ENCODE data around the gene THRB.

THRB gene

DNA sequence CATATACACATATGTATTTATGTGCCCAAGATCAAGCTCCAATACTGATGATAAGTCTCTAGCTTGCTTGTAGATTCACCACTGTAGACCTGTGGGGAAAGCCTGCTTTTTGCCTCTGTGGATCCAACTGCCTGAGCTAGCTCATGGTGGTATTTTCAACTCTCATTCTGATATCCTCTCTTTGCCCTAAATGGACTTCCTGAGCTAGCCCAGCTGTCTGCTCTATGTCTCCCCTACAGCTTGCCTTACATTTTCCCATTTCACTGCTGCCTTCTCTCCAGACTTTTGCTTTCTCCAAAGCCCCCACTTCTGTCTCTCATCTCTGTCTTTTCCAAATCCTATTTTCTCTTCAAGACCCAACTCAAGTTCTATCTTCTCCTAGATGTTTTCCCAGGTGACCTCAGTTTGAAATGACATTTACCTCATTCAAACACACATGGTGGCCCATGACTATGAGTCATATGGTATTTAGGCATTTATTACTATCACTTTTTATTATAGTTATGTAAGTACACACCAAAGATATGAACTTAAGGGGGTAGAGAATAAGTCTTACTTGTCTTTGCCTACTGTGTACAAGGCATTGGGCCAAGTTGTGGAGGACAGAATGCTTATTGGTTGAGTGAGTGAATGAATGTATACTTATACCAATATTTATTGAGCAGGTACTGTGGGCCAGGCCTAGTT lies 357.9 kb downstream of the THRB start:
- no peaks in the 10 kb centered on the region for H3K27me3 Mint-ChIP-seq
- no peaks in the 10 kb centered on the region for H3K9me3 Mint-ChIP-seq
- no peak overlapping the region for H3K4me3 Mint-ChIP-seq
- H3K4me1 Mint-ChIP-seq (ENCODE audit: low read depth in 2 of 2): peaks cover 0 to 3% of the 10 kb centered on the region in 2 donors
- ATAC-seq (replicated peaks) (no peak), DNase-seq (no peak)
- H3K27ac Mint-ChIP-seq: no peak overlapping the region
- no peaks in the 10 kb centered on the region for H3K36me3 Mint-ChIP-seq (ENCODE audit: insufficient read depth)

DNA sequence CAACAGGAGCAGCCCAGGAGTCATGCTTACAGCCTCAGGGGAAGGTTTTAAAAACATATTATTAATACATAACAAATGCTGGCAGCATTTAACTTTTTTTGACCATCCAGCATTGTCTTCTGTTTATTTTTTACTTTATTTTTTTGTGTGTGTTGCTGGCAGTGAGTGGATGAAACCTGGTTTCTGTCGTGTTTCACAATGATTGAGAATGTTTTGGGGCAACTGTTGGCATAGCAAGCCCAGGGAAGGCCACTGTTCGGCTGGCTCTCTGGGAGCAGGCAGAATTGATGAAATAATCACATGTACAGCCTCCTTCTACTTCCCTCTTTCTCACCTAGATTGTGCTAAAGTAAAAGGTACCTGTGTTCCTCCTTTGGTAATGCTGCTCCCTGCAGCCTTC lies 359.4 kb downstream of the THRB start:
- Mint-ChIP-seq H3K4me3 (no peak overlapping the region), H3K36me3 (ENCODE audit: insufficient read depth) (no peaks in the 10 kb centered on the region), H3K27me3 (no peaks in the 10 kb centered on the region), H3K27ac (no peak overlapping the region), H3K9me3 (peaks cover 0 to 5% of the 10 kb centered on the region in 2 donors), H3K4me1 (ENCODE audit: low read depth in 2 of 2) (peaks cover 0 to 3% of the 10 kb centered on the region in 2 donors)
- DNase-seq: no peak
- no peak for ATAC-seq (replicated peaks)

DNA sequence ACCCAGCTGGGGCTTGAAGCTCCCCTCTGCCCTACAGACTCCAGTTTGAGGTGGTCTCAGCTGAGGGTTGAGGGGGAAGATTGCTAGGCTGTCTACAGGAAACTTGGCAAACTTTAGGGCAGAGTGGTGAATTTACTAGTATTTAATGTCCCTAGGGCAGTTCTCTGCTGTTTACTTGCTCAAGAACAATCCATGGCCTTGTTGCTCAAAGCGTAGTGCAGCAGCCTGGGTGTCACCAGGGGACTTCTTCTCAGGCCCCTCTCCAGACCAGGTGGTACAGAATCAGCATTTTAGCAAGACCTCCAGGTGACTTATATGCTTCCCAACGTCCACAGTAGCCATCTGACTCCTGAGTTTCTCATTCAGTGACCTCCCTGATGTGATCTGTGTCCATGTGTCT lies 360.7 kb downstream of the THRB start:
- no peak overlapping the region for H3K27ac Mint-ChIP-seq
- H3K36me3 Mint-ChIP-seq (ENCODE audit: insufficient read depth): no peaks in the 10 kb centered on the region
- peaks cover 0 to 3% of the 10 kb centered on the region in 2 donors for H3K4me1 Mint-ChIP-seq (ENCODE audit: low read depth in 2 of 2)
- H3K4me3 Mint-ChIP-seq: no peak overlapping the region
- DNase-seq (no peak), ATAC-seq (replicated peaks) (no peak)
- H3K9me3 Mint-ChIP-seq: peaks cover 0 to 5% of the 10 kb centered on the region in 2 donors
- no peaks in the 10 kb centered on the region for H3K27me3 Mint-ChIP-seq

DNA sequence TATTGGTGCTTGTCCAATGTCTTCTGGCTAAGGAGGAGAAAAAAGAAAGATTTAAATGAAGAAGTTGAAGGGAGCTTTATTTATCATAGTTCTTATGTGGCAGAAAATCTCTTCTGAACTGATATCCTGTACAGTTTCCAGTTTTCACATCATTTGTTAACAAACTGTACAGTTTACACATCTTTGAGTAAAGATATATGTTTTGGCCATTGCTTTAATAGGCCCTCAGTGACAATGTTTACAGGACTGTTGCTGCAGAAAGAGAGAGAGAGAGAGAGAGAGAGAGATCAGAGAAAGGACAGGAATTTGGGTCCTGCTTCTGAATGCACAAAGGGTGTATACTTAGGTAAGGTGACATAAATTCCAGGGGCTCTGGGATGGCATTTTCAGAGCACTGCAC lies 361.2 kb downstream of the THRB start:
- ATAC-seq (replicated peaks) (no peak), DNase-seq (no peak)
- peaks cover 0 to 5% of the 10 kb centered on the region in 2 donors for H3K9me3 Mint-ChIP-seq
- H3K36me3 Mint-ChIP-seq (ENCODE audit: insufficient read depth): no peaks in the 10 kb centered on the region
- peaks cover 0 to 3% of the 10 kb centered on the region in 2 donors for H3K4me1 Mint-ChIP-seq (ENCODE audit: low read depth in 2 of 2)
- H3K27me3 Mint-ChIP-seq: no peaks in the 10 kb centered on the region
- no peak overlapping the region for H3K27ac Mint-ChIP-seq
- no peak overlapping the region for H3K4me3 Mint-ChIP-seq

DNA sequence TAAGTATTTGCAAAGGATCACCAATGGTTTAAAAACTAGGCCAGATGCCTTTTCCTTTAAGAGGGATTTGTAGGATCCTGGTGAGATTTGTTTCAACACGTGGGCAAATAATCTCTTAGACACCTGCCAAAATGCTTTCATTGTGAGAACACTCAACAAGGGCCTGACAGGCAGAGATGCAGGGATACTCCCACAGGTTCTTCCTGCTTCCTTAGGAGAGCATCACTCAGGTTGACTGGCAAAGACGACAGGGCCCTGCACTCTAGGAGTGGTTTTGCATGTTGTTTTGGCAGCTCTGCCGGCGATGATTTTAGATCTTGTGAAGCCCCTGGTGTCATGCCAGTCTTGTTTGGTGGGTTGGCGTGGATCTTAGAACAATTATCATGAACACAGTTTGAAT lies 365.1 kb downstream of the THRB start:
- no peak overlapping the region for H3K4me3 Mint-ChIP-seq
- ATAC-seq (replicated peaks) (no peak), DNase-seq (no peak)
- no peaks in the 10 kb centered on the region for H3K27me3 Mint-ChIP-seq
- no peaks in the 10 kb centered on the region for H3K4me1 Mint-ChIP-seq (ENCODE audit: low read depth in 2 of 2)
- no peak overlapping the region for H3K27ac Mint-ChIP-seq
- H3K9me3 Mint-ChIP-seq: peaks cover 0 to 5% of the 10 kb centered on the region in 2 donors
- H3K36me3 Mint-ChIP-seq (ENCODE audit: insufficient read depth): no peaks in the 10 kb centered on the region

DNA sequence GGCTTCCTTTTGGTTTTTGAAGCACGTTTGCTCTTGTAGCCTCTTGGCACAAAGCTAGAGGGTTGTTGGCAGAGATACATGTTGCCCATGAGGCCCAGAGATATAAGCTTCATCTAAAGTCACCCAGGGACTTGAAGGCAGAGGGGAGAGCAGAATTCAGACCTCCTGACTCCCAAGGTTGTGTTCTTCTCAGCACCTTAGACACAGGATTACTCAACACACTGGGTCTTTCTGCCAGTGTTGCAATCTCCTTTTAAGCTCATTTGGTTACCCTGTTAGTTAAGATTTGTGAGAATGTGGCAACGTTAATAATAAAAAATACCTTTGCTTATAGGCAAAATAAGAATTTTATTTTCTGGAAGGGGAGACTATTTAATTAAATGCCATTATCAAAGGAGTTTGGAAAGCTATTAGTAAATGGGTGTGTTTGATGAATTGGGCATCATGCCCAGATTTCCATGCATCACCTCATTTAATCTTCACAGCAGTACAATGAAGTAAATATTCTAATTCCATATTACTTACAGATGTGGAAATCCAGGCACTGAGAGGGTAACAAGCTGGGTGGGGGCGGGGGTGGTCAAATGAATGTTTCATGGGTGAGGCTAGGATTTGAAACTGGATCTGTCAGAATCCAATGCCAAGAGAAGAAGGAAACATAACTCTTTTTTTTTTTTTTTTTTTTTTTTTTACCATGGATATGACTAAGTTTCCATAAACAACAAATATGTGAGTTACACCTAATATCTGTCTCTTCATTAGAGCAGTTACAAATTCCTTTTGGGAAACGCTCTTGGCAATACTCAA lies 366.2 kb downstream of the THRB start:
- DNase-seq (no peak), ATAC-seq (replicated peaks) (no peak)
- H3K4me1 Mint-ChIP-seq (ENCODE audit: low read depth in 2 of 2): no peaks in the 10 kb centered on the region
- H3K9me3 Mint-ChIP-seq: peaks cover 0 to 5% of the 10 kb centered on the region in 2 donors
- no peak overlapping the region for H3K4me3 Mint-ChIP-seq
- no peaks in the 10 kb centered on the region for H3K27me3 Mint-ChIP-seq
- H3K36me3 Mint-ChIP-seq (ENCODE audit: insufficient read depth): no peaks in the 10 kb centered on the region
- no peak overlapping the region for H3K27ac Mint-ChIP-seq

DNA sequence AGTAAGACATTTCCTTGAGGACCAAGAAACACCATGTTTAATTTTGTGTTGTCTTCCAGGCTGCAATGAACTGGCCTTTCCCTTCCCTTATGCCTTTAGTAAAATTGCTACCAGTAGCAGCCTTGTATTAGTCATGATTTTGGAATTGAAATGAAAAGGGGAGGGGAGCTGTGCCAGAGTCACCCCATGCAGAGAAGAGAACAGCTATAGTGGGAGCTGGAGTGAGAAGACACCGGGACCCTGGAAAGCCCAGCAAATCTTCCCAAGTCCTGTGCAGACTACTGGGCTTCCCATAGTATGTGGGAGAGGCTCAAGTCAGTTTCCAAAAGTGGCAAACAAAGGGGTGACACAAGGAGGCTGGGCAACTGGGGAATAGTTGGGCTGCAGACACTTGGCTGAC lies 371.1 kb downstream of the THRB start:
- no peaks in the 10 kb centered on the region for H3K36me3 Mint-ChIP-seq (ENCODE audit: insufficient read depth)
- no peak for DNase-seq
- ATAC-seq (replicated peaks): no peak
- no peaks in the 10 kb centered on the region for H3K4me1 Mint-ChIP-seq (ENCODE audit: low read depth in 2 of 2)
- no peak overlapping the region for H3K4me3 Mint-ChIP-seq
- peaks cover 9 to 10% of the 10 kb centered on the region in 2 donors for H3K27me3 Mint-ChIP-seq
- H3K27ac Mint-ChIP-seq: no peak overlapping the region
- H3K9me3 Mint-ChIP-seq: no peaks in the 10 kb centered on the region

DNA sequence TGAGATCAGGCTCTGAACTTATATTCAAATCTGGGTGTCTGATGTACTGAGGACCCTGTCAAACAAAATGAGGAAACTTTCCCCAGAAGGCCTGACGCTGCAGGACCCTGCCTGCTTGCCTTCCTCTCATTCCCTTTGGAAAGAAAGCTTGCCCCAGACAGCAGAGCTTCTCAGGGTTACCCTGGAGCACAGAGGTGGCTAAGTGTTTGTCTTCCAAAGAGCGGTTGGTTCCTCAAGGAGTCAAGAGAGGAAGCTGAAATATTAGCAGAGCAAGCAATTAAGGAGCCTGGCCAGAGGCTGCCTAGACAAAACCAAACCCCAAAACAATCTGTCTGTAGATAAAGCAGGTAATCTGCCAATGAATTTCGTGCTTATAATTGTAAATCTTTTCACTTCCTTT lies 374.2 kb downstream of the THRB start:
- Mint-ChIP-seq H3K4me3 (no peak overlapping the region), H3K4me1 (ENCODE audit: low read depth in 2 of 2) (no peaks in the 10 kb centered on the region), H3K27me3 (peaks cover 9 to 10% of the 10 kb centered on the region in 2 donors), H3K36me3 (ENCODE audit: insufficient read depth) (no peaks in the 10 kb centered on the region), H3K27ac (no peak overlapping the region), H3K9me3 (no peaks in the 10 kb centered on the region)
- ATAC-seq (replicated peaks) (no peak), DNase-seq (no peak)

DNA sequence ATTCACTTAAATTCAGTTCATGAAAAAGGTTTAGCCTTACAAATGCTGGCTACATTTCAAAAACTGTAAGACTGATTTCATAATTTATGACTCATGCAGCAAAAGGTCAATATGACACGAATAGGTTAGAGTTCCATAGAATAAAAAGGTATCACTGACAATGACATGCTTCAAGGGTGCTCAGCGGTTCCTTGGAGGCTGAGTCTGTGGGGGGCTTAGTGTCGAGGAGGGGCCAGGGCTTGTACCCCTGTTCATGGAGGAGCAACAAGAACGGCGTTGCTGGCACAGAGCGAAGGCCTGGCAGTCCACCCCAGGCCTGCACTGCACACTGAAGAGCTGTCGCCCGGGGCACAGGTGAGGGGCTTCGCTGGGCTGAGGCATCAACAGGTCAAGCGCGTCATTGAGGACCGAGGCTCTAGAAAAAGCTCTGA lies 375.3 kb downstream of the THRB start:
- DNase-seq (no peak), ATAC-seq (replicated peaks) (no peak)
- Mint-ChIP-seq H3K4me1 (ENCODE audit: low read depth in 2 of 2) (no peaks in the 10 kb centered on the region), H3K27me3 (peaks cover 9 to 10% of the 10 kb centered on the region in 2 donors), H3K36me3 (ENCODE audit: insufficient read depth) (no peaks in the 10 kb centered on the region), H3K4me3 (no peak overlapping the region), H3K9me3 (no peaks in the 10 kb centered on the region), H3K27ac (no peak overlapping the region)

DNA sequence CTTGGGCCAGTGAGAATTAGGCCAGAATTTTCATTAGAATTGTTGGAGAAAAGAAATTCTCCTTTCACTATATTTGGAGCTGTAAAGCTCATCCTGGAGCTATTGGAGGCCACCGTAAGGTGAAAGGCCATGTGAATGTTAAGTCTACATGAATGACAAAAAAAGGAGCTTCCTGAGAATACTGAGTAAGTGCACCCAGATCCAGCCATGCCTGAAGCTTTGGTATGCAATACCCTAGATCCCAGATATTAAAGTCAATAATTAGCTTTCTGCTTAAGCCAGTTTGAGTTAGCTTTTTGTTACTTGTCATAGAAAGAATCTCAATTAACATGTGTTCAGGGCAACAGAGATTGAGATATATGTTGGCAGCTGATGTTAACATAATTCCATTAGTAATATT lies 377.1 kb downstream of the THRB start:
- Mint-ChIP-seq H3K4me1 (ENCODE audit: low read depth in 2 of 2) (no peaks in the 10 kb centered on the region), H3K27me3 (peaks cover 2 to 3% of the 10 kb centered on the region in 2 donors), H3K36me3 (ENCODE audit: insufficient read depth) (no peaks in the 10 kb centered on the region), H3K9me3 (no peaks in the 10 kb centered on the region), H3K4me3 (no peak overlapping the region), H3K27ac (no peak overlapping the region)
- ATAC-seq (replicated peaks): no peak
- DNase-seq: no peak

DNA sequence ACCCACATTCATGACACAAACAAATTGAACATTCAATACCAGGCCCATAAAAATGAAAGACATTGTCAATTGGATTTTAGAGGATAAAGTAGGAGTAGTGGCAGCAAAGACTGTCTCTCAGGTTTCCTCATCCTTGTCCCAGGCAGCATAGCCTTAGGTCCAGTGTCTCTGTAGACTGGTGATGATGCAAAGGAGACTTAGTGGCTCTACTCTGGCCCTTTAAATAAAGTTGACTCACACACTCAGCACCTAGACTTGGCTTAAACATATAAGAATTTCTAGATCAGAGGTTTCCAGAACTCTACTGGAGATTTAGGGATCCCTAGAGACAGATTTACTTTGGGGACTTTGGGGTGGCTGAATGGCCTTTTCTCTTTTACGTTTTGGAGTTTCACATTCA lies 382.9 kb downstream of the THRB start:
- Mint-ChIP-seq H3K9me3 (no peaks in the 10 kb centered on the region), H3K4me3 (no peak overlapping the region), H3K27ac (no peak overlapping the region), H3K27me3 (no peaks in the 10 kb centered on the region), H3K4me1 (ENCODE audit: low read depth in 2 of 2) (no peaks in the 10 kb centered on the region), H3K36me3 (ENCODE audit: insufficient read depth) (no peaks in the 10 kb centered on the region)
- DNase-seq: no peak
- no peak for ATAC-seq (replicated peaks)

DNA sequence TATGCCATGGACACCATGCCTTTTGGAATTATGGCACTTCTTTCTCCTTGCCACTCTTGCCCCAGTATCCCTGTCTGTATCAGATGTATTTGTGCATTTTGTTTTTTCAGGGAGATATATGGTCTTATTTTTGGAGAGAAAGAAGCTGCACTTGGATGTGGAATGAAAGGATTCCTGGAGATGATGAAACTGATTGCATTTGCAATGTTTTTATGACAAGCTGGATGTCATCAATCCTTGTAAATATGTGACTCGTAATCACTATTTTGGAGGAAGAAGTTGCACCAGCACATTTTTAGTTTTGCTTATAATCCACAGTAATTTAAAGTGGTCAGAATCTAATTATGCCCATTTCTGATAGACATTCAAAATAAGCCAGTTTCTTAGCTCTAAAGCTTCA lies 384.6 kb downstream of the THRB start:
- no peaks in the 10 kb centered on the region for H3K27me3 Mint-ChIP-seq
- no peak overlapping the region for H3K4me3 Mint-ChIP-seq
- DNase-seq (no peak), ATAC-seq (replicated peaks) (no peak)
- H3K36me3 Mint-ChIP-seq (ENCODE audit: insufficient read depth): no peaks in the 10 kb centered on the region
- no peaks in the 10 kb centered on the region for H3K4me1 Mint-ChIP-seq (ENCODE audit: low read depth in 2 of 2)
- no peak overlapping the region for H3K27ac Mint-ChIP-seq
- no peaks in the 10 kb centered on the region for H3K9me3 Mint-ChIP-seq

DNA sequence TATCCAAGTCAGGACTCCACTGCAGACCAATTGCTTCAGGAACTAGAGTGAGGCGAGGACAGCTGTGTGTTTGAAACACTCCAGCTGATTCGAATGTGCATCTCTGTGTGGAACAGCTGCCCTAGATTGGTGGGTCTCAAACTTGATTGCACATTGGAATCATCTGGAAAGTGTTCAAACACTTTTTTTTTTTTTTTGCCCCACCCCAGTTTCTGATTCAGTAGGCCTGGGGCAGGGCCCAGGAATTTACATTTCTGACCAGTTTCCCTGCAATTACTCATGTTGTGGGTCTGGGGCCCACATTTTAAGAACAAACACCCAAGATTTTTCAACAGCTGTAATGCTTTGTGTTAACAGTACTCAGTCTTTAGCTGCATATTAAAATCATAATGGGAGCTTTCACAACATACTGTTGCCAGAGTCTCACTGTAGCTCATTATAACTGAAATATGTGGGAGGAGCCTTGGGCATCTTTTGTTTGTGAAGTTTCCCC lies 392.9 kb downstream of the THRB start:
- DNase-seq (no peak), ATAC-seq (replicated peaks) (no peak)
- no peak overlapping the region for H3K4me3 Mint-ChIP-seq
- H3K36me3 Mint-ChIP-seq (ENCODE audit: insufficient read depth): no peaks in the 10 kb centered on the region
- H3K27ac Mint-ChIP-seq: no peak overlapping the region
- peaks cover 0 to 5% of the 10 kb centered on the region in 2 donors for H3K27me3 Mint-ChIP-seq
- H3K9me3 Mint-ChIP-seq: no peaks in the 10 kb centered on the region
- no peaks in the 10 kb centered on the region for H3K4me1 Mint-ChIP-seq (ENCODE audit: low read depth in 2 of 2)
